Posterior cingulate gyrus (tissue), 11 donors: ENCODE results near the gene PRR20G.
"Not testable (repeated sequence)": the region's sequence is repeated elsewhere in the genome, so short reads cannot be mapped to it uniquely, and the experiment has no call there.

Experiments used
- DNase-seq, 10 donors: peaks; one replicate each; pipeline versions ENCODE4 v3.0.0 to v3.0.0-alpha.2; 2020 to 2021; ENCODE audit warnings: mixed read lengths in 3 of 10
- intact Hi-C: fragments of 100-400 bp; cut with DNase I; formaldehyde crosslinking; loops from one replicate; pipeline ENCODE4 v1.15.1; 2023

The PRR20G gene

GRCh38 chr3:127304121-127304744, 16.4 kb upstream of the PRR20G start:
- no peak for DNase-seq
- intact Hi-C loops: no loop called here

GRCh38 chr3:127299276-127299675, 11.4 kb upstream of the PRR20G start:
- DNase-seq: no peak
- intact Hi-C loops: no loop called here

GRCh38 chr3:127296959-127297358, 9.1 kb upstream of the PRR20G start:
- intact Hi-C loops: no loop called here
- DNase-seq: peak in 2 of 10 donors; percentile 28 to 78

- no peak for DNase-seq
- intact Hi-C loops: no loop called here
Observed at GRCh38 chr3:127296166-127296565, 8.3 kb upstream of the PRR20G start.

GRCh38 chr3:127293650-127294049, 5.8 kb upstream of the PRR20G start:
- DNase-seq, intact Hi-C loops: not testable (repeated sequence)

- DNase-seq: no peak
- intact Hi-C loops: no loop called here
Observed at GRCh38 chr3:127291611-127292010, 3.8 kb upstream of the PRR20G start.

- DNase-seq: no peak
- intact Hi-C loops: no loop called here
Observed at GRCh38 chr3:127291114-127291513, 3.3 kb upstream of the PRR20G start.

GRCh38 chr3:127289706-127290575, 2.1 kb upstream of the PRR20G start:
- intact Hi-C loops: no loop called here
- DNase-seq: no peak

GRCh38 chr3:127288921-127289705, 1.3 kb upstream of the PRR20G start:
- intact Hi-C loops: no loop called here
- no peak for DNase-seq

GRCh38 chr3:127288343-127288742, 497 bp upstream of the PRR20G start:
- DNase-seq: no peak
- intact Hi-C loops: no loop called here

- intact Hi-C loops: no loop called here
- no peak for DNase-seq
Observed at GRCh38 chr3:127286571-127287140, 1.2 kb downstream of the PRR20G start.

GRCh38 chr3:127284258-127284657, 3.6 kb downstream of the PRR20G start:
- no peak for DNase-seq
- intact Hi-C loops: no loop called here

- intact Hi-C loops: no loop called here
Observed at GRCh38 chr3:127277561-127277960, 10.3 kb downstream of the PRR20G start.

GRCh38 chr3:127276995-127277394, 10.9 kb downstream of the PRR20G start:
- no peak for DNase-seq
- intact Hi-C loops: no loop called here

More at GRCh38 chr3:127277561-127277960, 10.3 kb downstream of the PRR20G start:
- DNase-seq: no peak

GRCh38 chr3:127276396-127276795, 11.4 kb downstream of the PRR20G start:
- no peak for DNase-seq
- intact Hi-C loops: no loop called here

- intact Hi-C loops: no loop called here
- DNase-seq: no peak
Observed at GRCh38 chr3:127275287-127275781, 12.5 kb downstream of the PRR20G start.

- intact Hi-C loops: no loop called here
- DNase-seq: no peak
Observed at GRCh38 chr3:127274200-127274760, 13.6 kb downstream of the PRR20G start.

- intact Hi-C loops: no loop called here
- DNase-seq: no peak
Observed at GRCh38 chr3:127273206-127273605, 14.6 kb downstream of the PRR20G start.

GRCh38 chr3:127266186-127266585, 21.7 kb downstream of the PRR20G start:
- no peak for DNase-seq
- intact Hi-C loops: no loop called here

GRCh38 chr3:127265581-127265981, 22.3 kb downstream of the PRR20G start:
- DNase-seq: no peak

More at GRCh38 chr3:127265581-127265981, 22.3 kb downstream of the PRR20G start:
- intact Hi-C loops: no loop called here
